Measurements from ENCODE around the gene PRSS57. TPM values are rescaled to one million over a fixed set of nuclear protein-coding genes. Genes with fewer than 3 reads are reported as not detected.
"Not testable (repeated sequence)": the region's sequence is repeated elsewhere in the genome, so short reads cannot be mapped to it uniquely, and the experiment has no call there.

PRSS57 gene
- polyA plus RNA-seq, 3 donors: 0.33 to 0.51 TPM; not detected in 1

- DNase-seq: not testable (repeated sequence)
Measured at GRCh38 chr19:698529-698928, 3.3 kb upstream of the PRSS57 start.

- DNase-seq: no peak
Measured at GRCh38 chr19:694481-695351, 536 bp downstream of the PRSS57 start.

GRCh38 chr19:690203-690602 is 5.0 kb downstream of the PRSS57 start:
- no peak for DNase-seq

GRCh38 chr19:688992-689391 is 6.3 kb downstream of the PRSS57 start:
- no peak for DNase-seq

DNA sequence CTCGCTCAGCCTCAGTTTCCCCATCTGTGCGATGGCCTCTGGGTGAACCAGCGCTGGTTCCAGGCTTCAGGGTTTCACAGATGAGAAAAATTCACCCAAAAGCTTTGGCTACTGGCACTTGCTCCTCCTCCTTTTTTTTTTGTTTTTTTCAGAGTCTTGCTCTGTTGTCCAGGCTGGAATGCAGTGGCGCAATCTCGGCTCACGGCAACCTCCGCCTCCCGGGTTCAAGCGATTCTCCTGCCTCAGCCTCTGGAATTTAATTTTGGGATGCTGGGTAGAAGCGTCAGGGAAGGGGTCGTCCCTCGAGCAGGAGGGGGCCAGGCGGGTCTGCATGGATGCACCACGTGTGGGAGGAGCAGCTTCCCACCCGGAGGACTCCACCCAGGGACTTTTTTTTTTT is 7.0 kb downstream of the PRSS57 start:
- no peak for DNase-seq

- DNase-seq: no peak
Measured at GRCh38 chr19:687569-688166, 7.6 kb downstream of the PRSS57 start.

DNA sequence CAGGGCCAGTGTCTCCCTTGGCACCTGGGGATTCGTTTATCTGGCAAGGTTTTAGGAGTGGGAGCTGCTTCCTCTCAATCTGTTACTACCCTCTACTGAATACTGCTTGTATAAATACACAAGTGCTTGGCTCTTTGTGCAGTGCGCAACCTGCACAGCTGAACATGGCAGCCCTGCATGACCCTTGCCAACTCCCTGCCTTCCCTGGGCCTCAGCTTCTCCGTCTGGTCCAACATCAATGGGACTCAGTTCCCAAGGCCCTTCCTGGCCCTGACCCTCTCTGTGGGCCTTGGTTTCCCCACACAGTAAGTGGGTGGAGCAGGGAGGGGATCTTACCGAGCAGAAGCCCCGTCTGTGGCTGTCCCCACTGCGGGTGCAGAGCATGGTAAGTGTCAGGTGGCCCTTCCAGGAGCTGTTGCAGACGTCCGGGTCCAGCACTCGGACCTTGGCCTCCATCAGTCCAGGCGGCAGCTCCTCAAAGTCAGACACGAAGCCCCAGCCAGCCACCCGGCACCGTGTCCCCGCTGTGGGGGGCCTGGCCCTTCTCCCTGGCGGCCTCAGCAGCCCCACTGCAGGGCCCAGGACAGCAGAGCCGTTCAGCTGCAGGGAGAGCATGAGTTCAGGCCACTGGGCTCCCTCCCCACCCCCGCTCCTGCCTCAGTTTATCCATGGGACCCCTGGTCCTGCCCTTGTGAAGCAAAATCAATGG is 8.5 kb downstream of the PRSS57 start:
- DNase-seq: no peak

GRCh38 chr19:685454-685931 is 9.8 kb downstream of the PRSS57 start:
- DNase-seq: no peak

- no peak for DNase-seq
Measured at GRCh38 chr19:682678-683320, 12.5 kb downstream of the PRSS57 start.

GRCh38 chr19:681029-682019 is 13.9 kb downstream of the PRSS57 start:
- DNase-seq: no peak

- peak; percentile 97 for DNase-seq
Measured at GRCh38 chr19:680287-681028, 14.8 kb downstream of the PRSS57 start.

DNA sequence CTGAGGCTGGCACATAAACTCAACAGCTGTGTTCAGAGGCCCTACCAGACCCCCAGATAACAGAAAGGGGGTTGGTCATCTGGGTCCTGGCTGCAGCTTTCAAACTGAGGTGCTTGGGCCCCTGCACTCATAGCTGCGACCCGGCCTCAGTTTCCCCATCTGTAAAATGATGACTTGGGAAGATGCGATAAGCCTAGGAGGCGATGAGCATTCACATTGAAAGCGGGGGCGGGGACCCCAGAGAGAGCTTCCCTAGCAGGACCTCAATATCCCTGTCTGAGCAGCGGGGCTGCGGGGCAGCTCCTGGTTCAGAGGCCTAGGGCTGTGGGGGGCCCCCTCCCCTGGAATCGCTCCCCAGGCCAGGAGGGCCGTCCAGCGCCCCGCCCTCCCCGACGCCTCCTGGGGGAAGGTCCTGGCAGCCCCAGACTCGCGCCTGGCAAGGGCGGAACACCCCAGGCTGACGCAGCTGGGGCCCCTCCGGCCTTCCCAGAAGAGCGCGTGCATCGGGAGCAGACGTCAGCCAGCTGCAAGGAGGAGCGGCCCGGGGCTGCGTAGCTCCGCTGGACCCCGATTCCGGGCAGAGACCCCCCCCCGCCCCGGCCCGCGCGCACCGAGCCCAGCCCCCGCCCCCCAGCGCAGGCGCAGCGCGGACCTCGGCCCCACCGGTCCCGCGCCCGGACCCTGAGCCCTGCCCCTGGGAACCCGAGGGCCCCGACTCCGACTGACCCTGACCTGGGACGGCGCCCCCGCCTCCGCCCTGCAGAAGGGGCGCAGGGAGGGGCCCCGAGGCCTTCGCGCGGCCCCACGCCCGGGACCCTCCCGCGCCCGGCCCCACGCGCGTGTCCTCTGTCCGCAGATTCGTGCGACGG is 15.6 kb downstream of the PRSS57 start:
- peak; percentile 66 for DNase-seq

DNA sequence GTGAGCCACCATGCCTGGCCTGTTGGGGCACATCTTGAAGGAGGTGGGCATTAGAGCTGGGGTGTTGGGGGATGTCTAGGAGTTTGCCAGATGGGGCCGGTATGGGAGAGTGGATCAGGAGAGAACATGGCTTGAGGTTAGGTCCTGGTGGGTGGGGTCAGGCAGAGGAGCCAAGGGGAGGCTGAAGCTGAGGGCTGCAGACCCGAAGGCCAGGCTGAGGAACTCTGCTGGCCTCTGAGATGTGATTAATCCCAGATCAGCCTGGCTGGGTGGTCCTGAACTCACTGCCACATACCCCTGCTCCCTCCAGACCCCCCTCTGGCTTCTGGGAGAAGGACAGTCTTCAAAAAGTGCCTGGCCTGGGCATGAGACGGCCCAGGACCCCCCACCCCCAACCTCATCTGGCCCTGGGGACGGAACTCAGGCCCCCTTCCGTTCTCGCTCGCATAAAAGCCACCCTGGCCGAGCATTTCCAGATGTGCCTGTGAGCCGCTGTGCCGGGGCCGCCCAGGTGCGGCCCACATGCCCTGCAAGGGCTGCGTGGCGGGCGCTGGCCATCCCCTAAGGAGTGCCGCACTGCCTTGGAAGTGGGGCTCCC is 16.4 kb downstream of the PRSS57 start:
- DNase-seq: no peak

DNA sequence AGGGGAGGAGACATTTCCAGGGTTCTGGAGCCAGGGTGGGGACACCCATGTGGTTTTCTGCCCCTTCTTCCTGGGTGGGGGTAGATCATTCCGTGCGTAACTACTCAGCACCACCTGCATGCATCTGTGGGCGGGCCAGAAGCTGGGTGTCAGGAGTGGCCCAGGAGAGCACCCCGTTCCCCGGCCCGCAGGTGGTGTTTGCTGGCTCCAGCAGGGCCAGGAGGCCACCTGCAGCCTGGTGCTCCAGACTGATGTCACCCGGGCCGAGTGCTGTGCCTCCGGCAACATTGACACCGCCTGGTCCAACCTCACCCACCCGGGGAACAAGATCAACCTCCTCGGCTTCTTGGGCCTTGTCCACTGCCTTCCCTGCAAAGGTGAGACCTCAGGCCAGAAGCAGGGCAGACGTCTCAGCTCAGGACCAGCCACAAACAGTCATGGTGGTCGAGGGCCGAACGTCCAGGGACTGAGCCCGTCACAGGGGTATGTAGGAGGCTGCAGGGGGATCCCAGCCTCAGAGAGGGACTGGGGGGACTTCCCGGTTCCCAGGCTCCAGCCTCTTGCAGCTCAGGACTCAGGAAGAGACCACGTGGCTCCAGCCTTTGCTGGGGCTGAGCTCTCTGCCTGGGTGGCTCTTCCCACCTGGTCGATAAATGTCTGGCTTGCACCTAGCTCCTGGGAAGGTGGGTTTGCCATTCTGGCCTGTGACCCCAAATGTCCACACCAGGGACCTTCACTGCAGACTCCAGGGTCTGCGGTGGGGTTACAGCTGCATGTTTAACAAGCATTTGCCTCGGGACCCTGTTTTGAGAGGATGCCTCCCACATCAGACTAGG is 17.4 kb downstream of the PRSS57 start:
- DNase-seq: no peak

DNA sequence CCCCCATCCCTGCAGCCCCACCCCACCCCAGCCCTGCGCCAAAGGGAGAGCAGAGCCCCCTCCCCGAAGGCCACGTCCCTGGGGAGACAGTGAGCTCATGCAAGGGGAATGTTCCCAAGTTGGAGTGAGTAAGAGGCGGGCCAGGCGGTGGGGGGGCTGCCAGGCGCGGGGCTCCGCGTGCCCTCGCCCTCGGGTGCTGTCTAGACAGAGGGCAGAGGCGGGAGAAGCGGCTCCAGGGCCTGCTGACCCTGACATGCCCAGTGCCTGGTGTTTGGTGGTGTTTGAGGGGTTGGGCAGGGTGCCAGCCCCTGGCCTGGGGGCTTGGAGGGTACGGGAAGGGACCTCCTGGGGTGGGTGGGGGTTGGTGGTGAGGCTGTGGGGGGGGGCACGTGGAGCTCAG is 18.1 kb downstream of the PRSS57 start:
- no peak for DNase-seq

DNA sequence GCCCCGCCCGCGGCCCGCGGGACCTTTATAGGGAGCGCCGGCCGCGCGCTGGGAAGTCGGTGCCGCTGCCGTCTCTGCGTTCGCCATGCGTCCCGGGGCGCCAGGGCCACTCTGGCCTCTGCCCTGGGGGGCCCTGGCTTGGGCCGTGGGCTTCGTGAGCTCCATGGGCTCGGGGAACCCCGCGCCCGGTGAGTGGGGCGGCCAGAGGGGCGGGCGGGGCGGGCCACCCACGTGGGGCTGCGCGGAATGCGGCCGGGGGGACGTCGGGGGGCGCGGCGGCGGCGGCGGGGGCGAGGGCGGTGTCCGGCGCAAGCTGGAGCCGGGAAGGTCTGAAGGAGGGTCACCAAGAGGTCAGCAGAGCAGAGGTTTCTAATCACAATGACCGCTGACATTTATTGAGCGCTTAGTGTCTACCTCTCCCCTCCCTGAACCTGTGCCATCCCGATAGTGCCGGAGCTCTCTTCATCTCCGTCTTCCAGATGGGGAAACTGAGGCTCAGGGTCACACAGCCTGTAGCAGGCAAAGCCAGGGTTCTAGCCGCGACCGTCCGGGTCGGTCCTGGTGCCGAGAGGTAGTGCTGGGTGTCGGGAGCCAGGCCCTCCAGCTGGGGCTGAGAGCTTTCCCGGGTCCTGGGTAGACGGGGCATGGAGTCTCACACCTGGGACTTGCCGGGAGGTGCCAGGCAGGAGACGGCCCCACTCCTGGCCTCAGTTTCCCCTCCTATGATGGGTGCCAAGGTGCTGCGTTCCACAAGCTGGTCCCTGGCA is 18.7 kb downstream of the PRSS57 start, which contains the start of gene FSTL3:
Gene FSTL3 (plus strand): TSS at position 54 of the 767 bp plus-strand sequence. CDS start 32 bp downstream, at position 86.
- DNase-seq: no peak

DNA sequence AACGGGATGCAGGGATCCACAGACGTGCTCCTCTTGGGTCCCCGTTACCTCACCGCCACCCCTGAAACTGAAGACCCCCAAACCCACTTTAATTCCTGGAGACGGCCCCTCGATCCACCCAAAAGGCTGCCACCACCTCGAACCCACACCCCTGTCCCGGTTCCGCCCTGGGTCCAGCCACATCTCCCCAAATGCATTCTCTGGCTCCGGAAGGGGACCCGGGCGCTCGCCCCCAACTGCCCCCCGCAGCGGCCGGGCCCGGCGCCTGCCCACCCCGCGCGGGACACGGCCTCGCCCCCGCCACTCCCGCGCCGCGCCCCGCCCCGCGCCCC is 19.3 kb downstream of the PRSS57 start:
- no peak for DNase-seq

Data from renal pelvis (tissue), 4 donors.